Stimulated activated CD4-positive, alpha-beta T cell treated with anti-CD3 and anti-CD28 coated beads, Interleukin-1b, Interleukin-23, amount 100 ng/mL, for 4 hours (primary cell): ENCODE results near the gene GNAI3.
A peak's percentile ranks its signal among the peaks of the same experiment; 100 is the strongest.

Source experiments
- DNase-seq, 2 donors: peaks; one replicate each; pipeline ENCODE4 v3.0.0-alpha.2; 2020; ENCODE audit warnings: low read depth in 2 of 2

GNAI3 gene

GRCh38 chr1:109548321-109549267 lies at the start of gene GNAI3:
GNAI3 (plus strand) TSS chr1:109548615; CDS start chr1:109548721, 106 bp downstream.
- peak; percentile 86 to 93 for DNase-seq

GRCh38 chr1:109499081-109499480 lies 49.3 kb upstream of the GNAI3 start:
- DNase-seq = no peak

- peak in 1 of 2 donors; percentile 48 for DNase-seq
Measured at GRCh38 chr1:109499661-109500536, 48.5 kb upstream of the GNAI3 start.

GRCh38 chr1:109500941-109501381 lies 47.5 kb upstream of the GNAI3 start:
- no peak for DNase-seq

GRCh38 chr1:109501644-109502363 lies 46.6 kb upstream of the GNAI3 start:
- no peak for DNase-seq

GRCh38 chr1:109502364-109502851 lies 46.0 kb upstream of the GNAI3 start:
- DNase-seq = peak in 1 of 2 donors; percentile 34

- no peak for DNase-seq
Measured at GRCh38 chr1:109503935-109504334, 44.5 kb upstream of the GNAI3 start.

GRCh38 chr1:109504974-109505373 lies 43.4 kb upstream of the GNAI3 start:
- no peak for DNase-seq

GRCh38 chr1:109508001-109508872 lies 40.2 kb upstream of the GNAI3 start:
- no peak for DNase-seq

- DNase-seq = no peak
Measured at GRCh38 chr1:109508873-109509175, 39.6 kb upstream of the GNAI3 start.

- DNase-seq = peak; percentile 52 to 69
Measured at GRCh38 chr1:109509176-109510134, 39.0 kb upstream of the GNAI3 start, which contains the start of gene AMIGO1. AMIGO1 (minus strand) TSS chr1:109509727; CDS start chr1:109508912, 815 bp downstream.

- DNase-seq = no peak
Measured at GRCh38 chr1:109513110-109513710, 35.2 kb upstream of the GNAI3 start.

- no peak for DNase-seq
Measured at GRCh38 chr1:109514846-109515245, 33.6 kb upstream of the GNAI3 start.

- no peak for DNase-seq
Measured at GRCh38 chr1:109516872-109517271, 31.5 kb upstream of the GNAI3 start.

GRCh38 chr1:109517337-109517736 lies 31.1 kb upstream of the GNAI3 start:
- DNase-seq = no peak

GRCh38 chr1:109521002-109521951 lies 27.1 kb upstream of the GNAI3 start:
- no peak for DNase-seq

- DNase-seq = no peak
Measured at GRCh38 chr1:109522026-109522425, 26.4 kb upstream of the GNAI3 start.

GRCh38 chr1:109523706-109524105 lies 24.7 kb upstream of the GNAI3 start:
- no peak for DNase-seq
